HG03108 (cell line): ENCODE measurements around the gene GNG8.
"Not testable (repeated sequence)": the region's sequence is repeated elsewhere in the genome, so short reads cannot be mapped to it uniquely, and the experiment has no call there.

ENCODE experiments used
- ATAC-seq: cut with Tn5 transposase; IDR thresholded peaks from one replicate; pipeline ENCODE4 v1.9.1; 2021; ENCODE audit warnings: moderate library complexity; ENCODE audit not compliant: unreplicated experiment

Gene GNG8

GRCh38 chr19:46648060-46648960, 12.3 kb upstream of the GNG8 start:
- ATAC-seq = no peak

- no peak for ATAC-seq
These were observed 10.4 kb upstream of the GNG8 start for GRCh38 chr19:46646402-46646801.

GRCh38 chr19:46644720-46645119, 8.7 kb upstream of the GNG8 start:
- ATAC-seq = no peak

DNA sequence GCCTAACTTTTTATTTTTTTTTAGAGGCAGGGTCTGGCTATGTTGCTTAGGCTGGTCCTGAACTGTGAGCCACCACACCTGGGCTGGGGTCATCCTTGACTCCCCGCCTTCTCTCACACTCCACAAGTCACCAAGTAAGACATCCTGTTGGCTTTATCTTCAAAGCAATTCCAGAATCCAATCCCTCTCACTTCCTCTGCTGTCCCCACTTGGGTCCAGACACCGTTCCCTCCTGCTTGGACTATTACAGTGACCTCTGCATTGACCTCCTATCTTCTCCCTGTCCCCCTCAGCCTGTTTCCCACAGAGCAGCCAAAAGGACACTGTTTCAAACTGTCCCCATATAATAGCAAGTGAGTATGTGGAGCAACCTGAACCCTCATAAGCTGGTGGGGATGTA, 4.7 kb upstream of the GNG8 start:
- no peak for ATAC-seq

DNA sequence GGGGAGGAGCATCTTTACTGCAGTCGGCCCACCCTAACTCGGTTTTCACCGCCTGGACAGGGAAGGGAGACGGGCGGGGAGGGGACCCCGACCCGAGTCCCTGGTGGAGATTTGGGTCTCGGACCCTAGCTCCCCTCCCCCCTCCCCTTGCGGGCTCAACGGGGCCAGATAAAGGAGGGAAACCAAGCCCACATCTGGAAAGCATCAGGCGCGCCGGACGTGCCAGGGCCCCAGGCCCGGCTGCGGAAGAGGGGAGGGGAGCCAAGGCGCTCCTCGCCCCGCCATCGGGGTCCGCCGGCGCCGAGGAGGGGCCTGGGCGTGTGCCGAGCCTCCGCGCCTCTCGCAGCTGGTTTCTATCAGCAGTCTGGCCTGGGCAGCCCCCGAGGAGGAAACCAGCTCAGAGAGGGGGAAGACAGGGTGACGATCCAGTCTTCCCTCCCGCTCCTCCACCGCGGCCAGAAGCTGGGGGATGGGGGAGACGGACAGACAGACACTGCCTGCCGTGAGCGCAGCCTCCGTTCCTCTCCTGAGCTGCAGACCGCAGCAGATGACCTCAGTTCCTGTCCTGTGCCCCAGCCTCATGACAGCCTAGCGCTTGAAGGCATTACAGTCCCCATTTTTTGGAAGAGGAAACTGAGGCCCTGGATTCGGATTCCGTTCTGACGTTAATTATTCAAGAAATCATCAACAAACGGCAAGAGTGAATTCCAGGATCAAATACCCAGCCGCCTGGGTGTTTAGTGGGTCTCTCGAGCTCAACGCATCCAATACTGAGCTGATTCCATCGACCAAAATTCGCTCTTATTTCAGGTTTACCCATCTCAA, 3.6 kb upstream of the GNG8 start:
- no peak for ATAC-seq

- ATAC-seq = no peak
These were observed 1.2 kb upstream of the GNG8 start for GRCh38 chr19:46637224-46637623.

GRCh38 chr19:46634656-46635218, 1.3 kb downstream of the GNG8 start:
- ATAC-seq = no peak

DNA sequence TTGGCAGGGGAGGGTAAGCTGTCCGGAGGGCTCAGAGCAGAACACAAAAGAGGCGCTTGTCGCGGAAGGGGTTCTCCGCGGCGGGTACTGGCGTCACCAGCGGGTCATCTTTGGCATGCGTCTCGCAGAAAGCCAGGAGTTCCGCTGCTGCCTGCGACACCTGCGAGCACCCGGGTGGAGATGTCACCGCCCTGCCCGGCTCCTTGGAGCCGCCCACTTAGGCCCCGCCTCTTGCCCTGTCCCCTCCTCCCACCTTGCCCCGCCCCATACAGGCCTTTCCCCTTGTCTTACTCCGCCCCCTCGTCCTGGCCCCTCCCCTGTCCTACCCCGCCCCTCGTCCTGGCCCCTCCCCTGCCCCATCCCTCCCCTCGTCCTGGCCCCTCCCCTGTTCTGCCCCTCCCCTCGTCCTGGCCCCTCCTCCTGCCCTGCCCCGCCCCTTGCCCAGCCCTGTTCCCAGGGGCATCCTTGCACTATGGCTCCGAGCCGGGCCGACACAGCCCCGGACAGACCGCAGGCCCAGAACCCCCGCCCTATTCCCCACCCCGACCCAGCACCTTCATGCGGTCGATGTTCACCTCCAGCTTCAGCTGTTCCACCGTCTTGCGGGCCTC, 1.9 kb downstream of the GNG8 start:
- peak; percentile 42 for ATAC-seq

DNA sequence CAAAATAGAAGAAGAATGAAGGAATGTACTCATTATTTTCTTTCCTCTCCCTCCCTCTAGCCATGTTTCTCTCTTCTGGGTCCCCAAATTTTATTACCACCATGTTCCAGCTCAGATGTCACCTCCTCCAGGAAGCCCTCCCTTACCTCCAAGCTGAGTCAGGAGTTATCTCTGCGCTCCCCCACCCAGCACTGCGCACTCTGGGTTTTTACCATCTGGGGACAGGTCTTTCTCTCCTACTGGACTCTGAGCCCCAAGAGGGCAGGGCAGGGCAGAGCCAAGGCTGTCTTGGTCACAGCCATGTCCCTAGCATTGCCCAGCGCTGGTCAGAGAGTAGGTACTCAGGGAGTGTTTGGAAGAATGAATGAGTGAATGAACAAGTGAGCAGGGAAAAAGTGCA, 2.9 kb downstream of the GNG8 start:
- ATAC-seq = no peak

DNA sequence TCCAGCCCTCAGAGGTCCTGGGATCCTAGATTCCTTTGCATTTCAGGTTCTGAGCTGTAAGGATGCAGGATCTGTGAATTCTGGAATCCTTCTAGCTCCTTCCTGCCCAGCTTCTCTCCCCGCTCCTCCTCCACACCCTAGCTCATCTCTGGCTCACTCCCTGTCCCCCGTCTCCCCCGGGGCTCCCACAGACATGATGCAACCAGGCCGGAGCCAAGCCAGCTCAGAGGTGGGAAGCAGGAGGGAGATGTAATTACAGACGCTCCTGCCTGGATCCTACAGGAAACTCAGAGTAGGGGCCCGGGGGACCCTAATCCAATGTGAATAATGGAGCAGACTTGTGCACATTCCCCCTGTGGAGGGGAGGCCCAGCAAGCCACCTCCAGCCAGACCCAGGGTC, 4.5 kb downstream of the GNG8 start:
- ATAC-seq = no peak

GRCh38 chr19:46630586-46631205, 5.3 kb downstream of the GNG8 start:
- no peak for ATAC-seq

DNA sequence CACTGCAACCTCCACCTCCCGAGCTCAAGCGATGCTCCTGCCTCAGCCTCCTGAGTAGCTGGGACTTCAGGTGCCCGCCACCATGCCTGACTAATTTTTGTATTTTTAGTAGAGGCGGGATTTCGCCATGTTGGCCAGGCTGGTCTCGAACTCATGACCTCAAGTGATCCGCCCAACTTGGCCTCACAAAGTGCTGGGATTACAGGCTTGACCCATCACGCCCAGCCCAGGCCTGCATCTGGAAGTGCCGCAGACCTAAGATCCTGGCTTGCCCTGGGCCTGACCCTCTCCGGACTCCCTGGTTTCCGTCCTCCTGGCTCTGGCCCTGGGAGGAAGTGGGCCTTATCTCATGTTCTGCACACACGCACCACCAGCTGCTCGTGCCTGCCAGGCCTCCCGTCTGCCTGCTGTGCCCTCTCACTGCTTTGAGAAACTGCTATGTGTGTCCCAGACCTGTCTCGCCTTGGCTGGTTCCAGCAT, 6.4 kb downstream of the GNG8 start:
- no peak for ATAC-seq

- not testable (repeated sequence) for ATAC-seq
These were observed 7.0 kb downstream of the GNG8 start for GRCh38 chr19:46628970-46629369.

- no peak for ATAC-seq
These were observed 9.6 kb downstream of the GNG8 start for GRCh38 chr19:46626446-46626845.

GRCh38 chr19:46625731-46626130, 10.3 kb downstream of the GNG8 start:
- no peak for ATAC-seq

GRCh38 chr19:46624958-46625661, 10.9 kb downstream of the GNG8 start, which contains the start of gene PTGIR:
TSS of gene PTGIR (minus strand) at chr19:46625089. CDS start at chr19:46624225, 864 bp downstream.
- no peak for ATAC-seq

- no peak for ATAC-seq
These were observed 12.0 kb downstream of the GNG8 start for GRCh38 chr19:46623915-46624502.

- ATAC-seq = no peak
These were observed 13.9 kb downstream of the GNG8 start for GRCh38 chr19:46622118-46622446.

GRCh38 chr19:46621191-46622117, 14.5 kb downstream of the GNG8 start:
- ATAC-seq = no peak
